Breast epithelium (tissue), 4 donors: Measurements from ENCODE around the gene MMRN1. TPM values are rescaled to one million over a fixed set of nuclear protein-coding genes. Genes with fewer than 3 reads are reported as not detected.

ENCODE experiments used
- DNase-seq, 2 donors: peaks; one replicate each; pipeline ENCODE4 v3.0.0-alpha.2; 2019; ENCODE audit warnings: low spot score in 2 of 2
- H3K27ac ChIP-seq, 2 donors: fragments of 200-600 bp; sonication (generic) in 1 of 2; one replicate each; pipeline ENCODE4 v1.5.1; 2016 to 2019; ENCODE audit warnings: mild to moderate bottlenecking in 1 of 2
- H3K27me3 ChIP-seq, 2 donors: fragments of 200-600 bp; sonication (generic) in 1 of 2; one replicate each; pipeline versions ENCODE4 v1.5.1 to v1.6.0; 2017 to 2019; ENCODE audit warnings: control low read depth in 1 of 2, mild to moderate bottlenecking in 1 of 2
- H3K36me3 ChIP-seq: fragments of 200-600 bp; one replicate; pipeline ENCODE4 v1.5.1; 2019
- H3K4me1 ChIP-seq, 2 donors: fragments of 200-600 bp; sonication (generic); one replicate each; pipeline ENCODE4 v1.5.1; 2016 to 2019; ENCODE audit warnings: control low read depth in 1 of 2
- H3K4me3 ChIP-seq, 3 donors: fragments of 200-600 bp; sonication (generic); 1 replicate in 2 of 3; 2 replicates in 1 of 3; pipeline ENCODE4 v1.5.1; 2016 to 2019; ENCODE audit warnings: mild to moderate bottlenecking in 3 of 3, moderate library complexity in 2 of 3
- H3K9me3 ChIP-seq, 2 donors: fragments of 200-600 bp; sonication (generic) in 1 of 2; one replicate each; pipeline ENCODE4 v1.5.1; 2016 to 2019; ENCODE audit warnings: control low read depth in 1 of 2
- CTCF ChIP-seq, 3 donors: fragments of 450-650 bp; IDR thresholded peaks; one replicate each; pipeline ENCODE4 v1.5.1; 2016 to 2017; ENCODE audit warnings: antibody characterized with exemption in 3 of 3, mild to moderate bottlenecking in 3 of 3, moderate library complexity in 3 of 3
- POLR2A ChIP-seq: fragments of 450-650 bp; IDR thresholded peaks from one replicate; pipeline ENCODE4 v1.6.1; 2016; ENCODE audit warnings: antibody characterized with exemption, mild to moderate bottlenecking, moderate library complexity
- POLR2AphosphoS5 ChIP-seq, 3 donors: sonication (generic); formaldehyde crosslinking; IDR thresholded peaks; one replicate each; pipeline ENCODE4 v1.6.1; 2017; ENCODE audit warnings: antibody characterized with exemption in 3 of 3
- intact Hi-C: fragments of 100-400 bp; cut with DNase I; formaldehyde crosslinking; loops from one replicate; pipeline ENCODE4 v1.15.1; 2023; ENCODE audit warnings: low total_unique reads
- total RNA-seq, 3 donors: library from RNA; depleted of rRNA; stranded (reverse); fragments of >200 nt; gene quantifications; one replicate each; pipeline ENCODE4 v1.1.0, GENCODE V29; 2016

Gene MMRN1
- total RNA-seq, 3 donors from 2014 or later: 11.0 to 83.2 (median 31.9) TPM

GRCh38 chr4:89913623-89914022 is 19.0 kb downstream of the MMRN1 start:
- TF ChIP-seq CTCF (IDR thresholded peaks at IDR 0.05): no peak
- no peak for TF ChIP-seq POLR2AphosphoS5 (IDR thresholded peaks at IDR 0.05)
- TF ChIP-seq POLR2A: no peak
- DNase-seq: no peak
- Histone ChIP-seq H3K4me1 (no peaks in the 10 kb centered on the region), H3K9me3 (no peaks in the 10 kb centered on the region), H3K4me3 (no peak overlapping the region), H3K36me3 (no peaks in the 10 kb centered on the region), H3K27me3 (no peaks in the 10 kb centered on the region), H3K27ac (no peak overlapping the region)
- intact Hi-C loops: no loop called here

GRCh38 chr4:89914609-89915550 is 20.2 kb downstream of the MMRN1 start:
- intact Hi-C loops: no loop called here
- H3K4me1 ChIP-seq: no peaks in the 10 kb centered on the region
- peaks cover 8% of the 10 kb centered on the region for H3K36me3 ChIP-seq
- no peak overlapping the region for H3K4me3 ChIP-seq
- H3K27ac ChIP-seq: no peak overlapping the region
- no peak for TF ChIP-seq POLR2AphosphoS5 (IDR thresholded peaks at IDR 0.05)
- no peak for TF ChIP-seq CTCF (IDR thresholded peaks at IDR 0.05)
- TF ChIP-seq POLR2A: no peak
- no peaks in the 10 kb centered on the region for H3K27me3 ChIP-seq
- no peaks in the 10 kb centered on the region for H3K9me3 ChIP-seq
- DNase-seq: no peak

GRCh38 chr4:89915937-89916336 is 21.3 kb downstream of the MMRN1 start:
- peaks cover 8% of the 10 kb centered on the region for H3K36me3 ChIP-seq
- no peak for DNase-seq
- intact Hi-C loops: no loop called here
- H3K27ac ChIP-seq: no peak overlapping the region
- TF ChIP-seq CTCF (IDR thresholded peaks at IDR 0.05) (no peak), POLR2A (no peak), POLR2AphosphoS5 (IDR thresholded peaks at IDR 0.05) (no peak)
- no peak overlapping the region for H3K4me3 ChIP-seq
- no peaks in the 10 kb centered on the region for H3K9me3 ChIP-seq
- no peaks in the 10 kb centered on the region for H3K4me1 ChIP-seq
- no peaks in the 10 kb centered on the region for H3K27me3 ChIP-seq

GRCh38 chr4:89922848-89923416 is 28.3 kb downstream of the MMRN1 start:
- Histone ChIP-seq H3K4me3 (no peak overlapping the region), H3K27me3 (no peaks in the 10 kb centered on the region), H3K27ac (no peak overlapping the region), H3K36me3 (peaks cover 8% of the 10 kb centered on the region), H3K9me3 (no peaks in the 10 kb centered on the region), H3K4me1 (no peaks in the 10 kb centered on the region)
- intact Hi-C loops: no loop called here
- DNase-seq: no peak
- TF ChIP-seq CTCF (IDR thresholded peaks at IDR 0.05): no peak
- no peak for TF ChIP-seq POLR2AphosphoS5 (IDR thresholded peaks at IDR 0.05)
- no peak for TF ChIP-seq POLR2A

- H3K4me1 ChIP-seq: no peaks in the 10 kb centered on the region
- H3K27ac ChIP-seq: no peak overlapping the region
- H3K9me3 ChIP-seq: peaks cover 0 to 4% of the 10 kb centered on the region in 2 donors
- H3K36me3 ChIP-seq: no peaks in the 10 kb centered on the region
- no peak overlapping the region for H3K4me3 ChIP-seq
- TF ChIP-seq POLR2AphosphoS5 (IDR thresholded peaks at IDR 0.05) (no peak), CTCF (IDR thresholded peaks at IDR 0.05) (no peak), POLR2A (no peak)
- intact Hi-C loops: no loop called here
- no peaks in the 10 kb centered on the region for H3K27me3 ChIP-seq
- DNase-seq: no peak
Observed at GRCh38 chr4:89928838-89929237, 34.2 kb downstream of the MMRN1 start.
